GM12872 (cell line): ENCODE data around the gene OPN1SW.

ENCODE experiments used
- TF ChIP-seq, protein P1 (sequence below): IDR thresholded peaks from 3 replicates; pipeline ENCODE4 v1.5.1; 2011; ENCODE audit warnings: low read depth, mild to moderate bottlenecking, low read length, moderate library complexity; ENCODE audit not compliant: insufficient read depth

Gene OPN1SW

DNA sequence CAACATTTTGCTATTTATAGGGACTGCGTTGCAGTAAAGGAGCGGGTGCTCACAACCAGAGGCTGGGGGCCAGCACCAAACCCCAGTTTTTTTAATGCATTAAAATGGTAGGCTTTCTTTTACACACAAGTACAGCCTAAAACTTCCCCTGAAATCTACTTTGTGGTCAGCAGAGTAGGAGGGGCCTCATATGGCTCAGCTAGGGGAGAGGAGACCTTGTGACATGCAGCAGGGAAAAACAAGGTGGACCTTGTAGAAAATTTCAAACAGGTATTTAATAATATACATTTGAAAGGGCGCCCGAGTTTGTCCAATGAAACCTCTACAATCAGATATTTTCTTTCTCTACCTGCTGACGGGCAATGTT lies 17.6 kb upstream of the OPN1SW start:
- TF ChIP-seq, protein P1, sequence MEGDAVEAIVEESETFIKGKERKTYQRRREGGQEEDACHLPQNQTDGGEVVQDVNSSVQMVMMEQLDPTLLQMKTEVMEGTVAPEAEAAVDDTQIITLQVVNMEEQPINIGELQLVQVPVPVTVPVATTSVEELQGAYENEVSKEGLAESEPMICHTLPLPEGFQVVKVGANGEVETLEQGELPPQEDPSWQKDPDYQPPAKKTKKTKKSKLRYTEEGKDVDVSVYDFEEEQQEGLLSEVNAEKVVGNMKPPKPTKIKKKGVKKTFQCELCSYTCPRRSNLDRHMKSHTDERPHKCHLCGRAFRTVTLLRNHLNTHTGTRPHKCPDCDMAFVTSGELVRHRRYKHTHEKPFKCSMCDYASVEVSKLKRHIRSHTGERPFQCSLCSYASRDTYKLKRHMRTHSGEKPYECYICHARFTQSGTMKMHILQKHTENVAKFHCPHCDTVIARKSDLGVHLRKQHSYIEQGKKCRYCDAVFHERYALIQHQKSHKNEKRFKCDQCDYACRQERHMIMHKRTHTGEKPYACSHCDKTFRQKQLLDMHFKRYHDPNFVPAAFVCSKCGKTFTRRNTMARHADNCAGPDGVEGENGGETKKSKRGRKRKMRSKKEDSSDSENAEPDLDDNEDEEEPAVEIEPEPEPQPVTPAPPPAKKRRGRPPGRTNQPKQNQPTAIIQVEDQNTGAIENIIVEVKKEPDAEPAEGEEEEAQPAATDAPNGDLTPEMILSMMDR: no peak

DNA sequence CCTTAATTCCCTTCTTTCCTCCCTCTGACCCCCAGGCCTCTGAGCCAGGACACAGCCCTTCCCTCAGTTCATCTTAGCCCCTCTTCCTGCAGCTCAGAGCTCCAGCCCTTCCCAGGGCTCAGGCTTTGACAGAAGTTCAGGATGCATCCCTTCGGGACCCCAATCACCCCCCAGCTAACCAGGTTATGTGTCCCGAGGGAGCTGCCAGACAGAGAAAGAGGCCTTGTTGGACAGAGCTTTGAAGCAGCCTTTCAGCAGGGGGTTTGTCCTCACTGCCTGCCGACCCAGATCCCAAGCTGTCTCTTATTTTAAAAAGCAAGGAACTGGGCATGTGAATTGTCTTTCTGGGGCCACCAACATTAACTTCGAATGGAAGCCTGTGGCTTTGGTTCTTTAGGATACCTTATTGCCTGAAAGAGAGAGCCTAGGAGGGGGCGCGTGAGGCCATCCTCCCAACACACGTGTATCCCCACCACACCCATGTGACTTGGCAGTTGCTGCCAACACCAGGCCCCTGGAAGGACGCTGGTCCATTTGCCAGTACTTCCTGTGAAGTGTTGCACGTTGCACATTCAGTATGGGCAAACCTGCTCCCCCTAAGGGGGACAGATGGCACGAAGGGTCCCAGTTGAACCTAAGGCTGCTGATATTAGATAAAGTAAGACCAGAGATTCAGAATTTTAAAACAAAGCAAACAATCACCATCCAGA lies 17.0 kb upstream of the OPN1SW start:
- TF ChIP-seq, protein P1: no peak

DNA sequence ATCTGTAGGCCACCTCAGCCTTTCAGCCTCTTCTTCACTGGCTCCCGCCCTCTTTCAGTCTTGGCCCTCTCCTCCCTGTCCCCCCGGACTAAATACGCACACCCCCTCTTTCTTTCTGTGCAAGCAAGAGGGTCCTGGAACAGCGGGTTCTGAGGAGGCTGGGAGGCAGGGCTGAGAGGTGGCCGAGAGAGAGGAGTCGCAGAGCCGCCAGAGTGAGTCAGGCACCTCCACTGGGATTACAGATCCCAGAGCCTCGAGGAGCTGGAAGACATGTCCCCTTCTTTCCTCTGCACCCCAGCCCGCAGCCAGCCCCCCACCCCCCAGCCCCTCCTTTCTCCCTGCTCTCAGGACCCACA lies 16.4 kb upstream of the OPN1SW start:
- TF ChIP-seq, protein P1: no peak

DNA sequence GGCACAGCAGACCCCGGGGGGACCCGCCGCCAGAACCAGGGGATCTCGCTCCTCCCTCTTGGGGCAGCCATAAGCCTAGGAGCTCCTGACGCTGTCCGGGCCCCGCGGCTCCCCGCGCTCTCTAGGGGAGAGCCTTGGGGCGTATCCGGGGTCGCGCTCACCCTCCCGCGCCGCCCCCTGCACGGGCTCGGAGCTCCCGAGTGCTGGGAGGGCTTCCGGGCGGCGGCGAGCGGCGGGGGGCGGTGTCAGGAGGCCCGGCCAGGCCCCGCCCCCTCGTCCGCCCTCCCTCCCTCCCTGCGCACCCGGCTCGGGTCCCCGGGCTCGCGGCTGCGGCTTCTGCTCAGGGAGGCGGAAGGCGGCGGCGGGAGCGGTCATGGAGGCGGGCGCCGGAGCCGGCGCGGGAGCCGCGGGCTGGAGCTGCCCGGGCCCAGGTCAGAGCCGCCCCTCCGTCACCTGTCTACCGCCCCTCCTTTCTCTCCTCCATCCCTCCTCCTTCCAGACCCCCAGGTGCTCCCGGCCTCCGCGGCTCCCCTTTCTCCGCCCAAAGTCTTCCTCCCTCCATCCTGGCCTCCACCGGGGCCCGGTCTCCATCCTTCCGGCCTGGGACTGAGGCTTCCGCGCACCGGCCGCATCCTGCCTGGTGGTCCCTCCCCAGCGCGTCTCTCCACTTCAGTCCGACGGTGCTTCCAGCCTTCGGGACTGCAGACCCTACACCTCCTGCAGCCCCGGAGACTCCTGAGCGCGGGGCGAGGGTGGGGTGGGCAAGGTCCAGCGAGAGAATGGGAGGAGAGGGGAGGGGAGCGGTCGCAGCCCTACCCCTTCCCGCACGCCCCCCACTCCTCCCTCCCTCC lies 15.8 kb upstream of the OPN1SW start, which contains the start of gene CCDC136:
Gene CCDC136 (plus strand): TSS at position 848 of the 851 bp plus-strand sequence. CDS start 444 bp downstream, outside the sequence.
- TF ChIP-seq, protein P1: no peak

DNA sequence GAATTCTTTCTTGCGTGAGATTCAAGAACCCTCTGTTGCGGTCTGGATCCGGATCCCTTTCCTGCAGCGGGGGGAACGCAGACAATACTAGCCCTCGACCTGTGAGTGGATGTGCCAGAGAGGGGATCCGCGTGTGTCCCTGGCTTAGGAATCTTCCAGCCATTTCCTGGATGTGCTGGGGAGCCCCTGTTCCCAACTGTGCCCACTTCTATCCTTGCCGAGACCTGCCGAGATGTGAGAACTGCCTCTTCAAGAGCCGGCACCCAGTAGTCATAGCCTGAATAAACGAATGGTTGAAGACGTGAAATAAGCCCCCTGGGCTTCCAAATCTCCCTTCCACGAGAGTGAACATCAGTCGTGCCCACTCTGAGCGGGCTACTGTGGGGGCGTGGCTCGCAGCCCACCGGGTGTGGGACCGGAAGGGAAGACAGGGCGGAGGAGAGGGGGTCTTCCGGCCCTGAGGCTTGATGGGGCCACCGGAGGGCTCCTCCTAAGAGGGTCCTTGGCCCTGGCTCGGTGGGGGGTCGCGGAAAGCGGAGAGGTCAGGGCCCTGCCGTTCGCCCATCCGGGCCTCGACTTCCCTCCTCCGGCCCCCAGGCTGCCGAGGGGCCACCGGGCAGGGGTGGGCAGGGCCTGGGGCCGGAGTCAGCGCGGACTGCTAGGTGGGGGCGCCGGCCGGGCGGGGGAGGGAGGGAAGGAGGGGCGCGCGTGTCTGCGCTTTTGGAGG lies 14.9 kb upstream of the OPN1SW start:
- TF ChIP-seq, protein P1: no peak

DNA sequence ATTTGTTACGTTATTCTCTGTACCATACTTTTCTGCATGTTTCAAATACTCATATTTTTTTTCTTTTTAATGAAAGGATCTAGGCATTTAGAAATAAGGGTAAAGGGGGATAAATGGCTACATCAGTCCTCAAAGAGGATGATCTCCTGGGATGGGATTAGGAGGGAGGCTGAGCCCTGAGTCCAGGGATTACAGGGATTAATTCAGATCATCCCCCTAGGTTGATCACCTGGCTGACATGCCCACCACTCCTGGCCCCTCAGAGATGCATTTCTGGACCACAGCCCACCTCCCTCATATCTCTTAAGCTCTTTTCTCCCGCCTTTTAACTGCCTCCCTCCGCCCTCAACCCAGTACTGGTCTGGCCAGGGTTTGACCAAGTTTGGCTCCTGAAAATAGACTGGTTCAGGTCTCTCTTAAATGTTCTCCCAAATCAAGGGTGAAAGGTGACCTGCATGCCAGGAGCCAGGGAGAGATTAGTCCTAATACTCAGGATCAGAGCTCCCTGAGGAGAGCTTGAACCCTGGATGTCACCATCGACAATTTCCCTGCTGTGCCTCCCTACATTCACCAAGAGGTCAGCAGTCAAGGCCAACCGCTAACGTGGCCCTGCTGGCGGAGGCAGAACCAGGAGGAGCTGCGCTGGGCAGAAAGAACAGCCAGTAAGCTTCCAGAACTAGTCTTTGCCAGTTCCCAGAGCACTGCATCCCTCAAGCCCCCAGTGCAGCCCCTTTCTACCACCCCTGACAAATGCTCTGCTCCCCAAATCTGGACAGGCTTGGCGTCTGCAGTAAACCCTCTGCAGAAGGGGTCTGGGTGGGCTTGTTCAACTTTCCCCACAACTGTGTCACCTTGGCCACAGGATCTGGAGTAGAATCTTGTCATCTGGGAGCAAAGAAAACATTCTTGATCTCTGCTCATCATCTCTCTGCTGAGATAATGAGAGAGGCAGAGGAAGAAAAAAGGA lies 13.1 kb upstream of the OPN1SW start:
- TF ChIP-seq, protein P1: no peak

DNA sequence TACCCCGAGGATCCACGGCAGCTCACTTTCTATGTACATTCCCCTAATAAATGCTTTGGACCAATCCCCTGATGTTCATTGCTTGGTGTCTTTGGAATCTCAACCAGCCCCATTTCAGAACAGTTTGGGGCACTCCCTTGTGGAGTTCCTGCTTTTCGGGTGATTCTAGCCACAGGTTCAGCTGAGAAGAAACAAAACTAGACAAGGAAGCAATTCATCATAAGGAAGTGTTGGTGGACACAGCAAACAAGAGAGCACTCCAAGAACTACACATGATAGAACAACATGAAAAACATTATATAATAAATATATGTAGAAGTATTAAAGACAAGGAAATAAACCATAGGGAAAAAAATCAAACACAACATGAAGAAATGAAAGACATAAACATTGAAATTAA lies 10.1 kb upstream of the OPN1SW start:
- TF ChIP-seq, protein P1: no peak
